Mucosa of gallbladder (tissue), 1 donor: ENCODE measurements around the gene TUBGCP4. TPM values are rescaled to one million over a fixed set of nuclear protein-coding genes. Genes with fewer than 3 reads are reported as not detected.

ENCODE experiments used
- total RNA-seq: library from RNA; stranded (reverse); gene quantifications from one replicate; pipeline ENCODE4 v1.2.1, GENCODE V29; 2021
- donor health status: DM: no; HTN: no; CAD: no.

Gene TUBGCP4
- total RNA-seq, 1 donor from 2014 or later, result 22.0 TPM

Other genes with a start within 250 kb of the TUBGCP4 start
- 28.6 TPM for gene TMEM62, start 237.5 kb upstream of the TUBGCP4 start, total RNA-seq
- 62.0 TPM for gene CCNDBP1, start 185.7 kb upstream of the TUBGCP4 start, total RNA-seq
- gene EPB42, start 150.1 kb upstream of the TUBGCP4 start, total RNA-seq, result 1.4 TPM
- gene TGM5, start 104.2 kb upstream of the TUBGCP4 start, total RNA-seq, result 0.26 TPM
- gene TGM7, start 68.8 kb upstream of the TUBGCP4 start, total RNA-seq, result not detected
- 7.5 TPM for gene LCMT2, start 40.5 kb upstream of the TUBGCP4 start, total RNA-seq
- 26.0 TPM for gene ZSCAN29, start 58 bp upstream of the TUBGCP4 start, total RNA-seq
- gene TP53BP1, start 122.1 kb downstream of the TUBGCP4 start, total RNA-seq, result 61.6 TPM
- gene MAP1A, start 146.5 kb downstream of the TUBGCP4 start, total RNA-seq, result 22.5 TPM
- gene PPIP5K1, start 219.1 kb downstream of the TUBGCP4 start, total RNA-seq, result 104 TPM
- gene CKMT1B, start 222.9 kb downstream of the TUBGCP4 start, total RNA-seq, result 52.7 TPM
- 1.6 TPM for gene STRC, start 247.7 kb downstream of the TUBGCP4 start, total RNA-seq